Endothelial cell of umbilical vein (primary cell): ENCODE data around the gene ELK1. TPM values are rescaled to one million over a fixed set of nuclear protein-coding genes. Genes with fewer than 3 reads are reported as not detected.

Experiments used
- BruUV-seq: library from RNA; stranded (reverse); fragments of 400-500 nt; replicated peaks from 2 replicates; lab custom pipeline; 2021; lab: Mats Ljungman, UMichigan
- CTCF ChIA-PET: fragments of 300-600, 350-600 bp; sonication (Branson Sonifier 250); formaldehyde crosslinking; loops from one replicate; lab custom pipeline; 2021; ENCODE audit warnings: antibody characterized with exemption, inconsistent platforms; lab: Charles Lee
- POLR2A ChIA-PET: fragments of 300-600, 350-600 bp; sonication (Branson Sonifier 250); formaldehyde crosslinking; loops from one replicate; lab custom pipeline; 2021; ENCODE audit warnings: antibody characterized with exemption, inconsistent platforms; lab: Charles Lee
- DNase-seq: peaks from one replicate; pipeline ENCODE4 v3.0.0-alpha.2; 2011; ENCODE audit warnings: low read depth, low spot score
- FAIRE-seq: peaks from 2 replicates; lab custom pipeline; 2011; peaks lifted over from hg19 to GRCh38; lab: Jason Lieb, UNC
- H2AFZ ChIP-seq: 2 replicates; pipeline ENCODE4 v1.6.0; 2012; ENCODE audit warnings: low read depth, low read length, control low read depth, inconsistent platforms
- H3K27ac ChIP-seq: 2 replicates; pipeline ENCODE4 v1.5.1; 2011; ENCODE audit warnings: low read depth, mild to moderate bottlenecking, control low read depth, low read length, moderate library complexity; ENCODE audit not compliant: insufficient read depth
- H3K27me3 ChIP-seq, 2 experiments: 2 replicates each; pipeline versions ENCODE4 v1.6.0 to v1.6.1; 2011; ENCODE audit warnings: low read length in 2 of 2, mixed read lengths in 1 of 2; ENCODE audit not compliant: control insufficient read depth in 2 of 2, insufficient read depth in 2 of 2
- H3K36me3 ChIP-seq, 2 experiments: 2 replicates in 1 of 2; 3 replicates in 1 of 2; pipeline ENCODE4 v1.5.1; 2011; ENCODE audit warnings: low read length in 2 of 2, mild to moderate bottlenecking in 1 of 2, moderate library complexity in 1 of 2; ENCODE audit not compliant: control insufficient read depth in 2 of 2, insufficient read depth in 2 of 2; ENCODE audit errors: extremely low read depth in 1 of 2
- H3K4me1 ChIP-seq: 3 replicates; pipeline ENCODE4 v1.5.1; 2011; ENCODE audit warnings: mild to moderate bottlenecking, low read length; ENCODE audit not compliant: control insufficient read depth, insufficient read depth; ENCODE audit errors: extremely low read depth
- H3K4me2 ChIP-seq: 2 replicates; pipeline ENCODE4 v1.6.1; 2011; ENCODE audit warnings: low read length, control low read depth, mixed read lengths; ENCODE audit not compliant: insufficient read depth
- H3K4me3 ChIP-seq, 3 experiments: fragments of 200-600 bp in 1 of 3; sonication (generic), shearing (Covaris generic) in 1 of 3; replicated peaks in 1 of 3; 2 replicates each; pipeline ENCODE4 v1.5.1; 2011 to 2016; ENCODE audit warnings: control low read depth in 3 of 3, low read length in 3 of 3, mild to moderate bottlenecking in 2 of 3, inconsistent platforms in 1 of 3, low read depth in 1 of 3, moderate library complexity in 1 of 3; ENCODE audit not compliant: insufficient read depth in 1 of 3
- H3K79me2 ChIP-seq: 2 replicates; pipeline ENCODE4 v1.6.0; 2012; ENCODE audit warnings: low read length, inconsistent platforms; ENCODE audit not compliant: control insufficient read depth, insufficient read depth
- H3K9ac ChIP-seq: replicated peaks from 2 replicates; pipeline ENCODE3; 2011; ENCODE audit warnings: low read length, control low read depth; ENCODE audit not compliant: insufficient read depth; ENCODE audit errors: extremely low read depth
- H3K9me1 ChIP-seq: replicated peaks from 3 replicates; pipeline ENCODE4 v1.6.0; 2011; ENCODE audit warnings: mild to moderate bottlenecking, low read length; ENCODE audit not compliant: control insufficient read depth, insufficient read depth; ENCODE audit errors: extremely low read depth
- H3K9me3 ChIP-seq: replicated peaks from 2 replicates; pipeline ENCODE4 v1.5.1; 2012; ENCODE audit warnings: low read length, inconsistent platforms; ENCODE audit not compliant: control insufficient read depth, insufficient read depth
- H4K20me1 ChIP-seq: replicated peaks from 2 replicates; pipeline ENCODE3; 2011; ENCODE audit warnings: mild to moderate bottlenecking, low read length; ENCODE audit not compliant: control insufficient read depth, insufficient read depth; ENCODE audit errors: extremely low read depth
- CTCF ChIP-seq, 2 donors: IDR thresholded peaks; 1 replicate in 1 of 2; 2 replicates in 1 of 2; pipeline ENCODE4 v1.5.1; 2011; ENCODE audit warnings: low read length in 2 of 2, mild to moderate bottlenecking in 2 of 2, moderate library complexity in 2 of 2, control low read depth in 1 of 2, inconsistent platforms in 1 of 2, low read depth in 1 of 2; ENCODE audit not compliant: insufficient read depth in 1 of 2; ENCODE audit errors: extremely low read depth in 1 of 2
- POLR2AphosphoS5 ChIP-seq: IDR thresholded peaks from 2 replicates; pipeline ENCODE4 v1.6.1; 2012; ENCODE audit warnings: low read depth, mild to moderate bottlenecking, control low read depth, low read length, moderate library complexity; ENCODE audit not compliant: insufficient read depth
- dilution Hi-C: fragments of 300-500 bp; cut with MboI; formaldehyde crosslinking; loops from one replicate; pipeline ENCODE4 v1.15.0; 2019; ENCODE audit warnings: low sequenced_read_pairs; ENCODE audit not compliant: extremely low pct_ligation_motif_present
- intact Hi-C: fragments of 100-400 bp; cut with micrococcal nuclease; formaldehyde crosslinking; loops from one replicate; pipeline ENCODE4 v1.10.0; 2022
- polyA plus RNA-seq, 4 experiments: library from polyadenylated mRNA; depleted of rRNA in 3 of 4; stranded (reverse) in 3 of 4; unstranded in 1 of 4; fragments of >200 nt; gene quantifications; 2 replicates each; pipeline versions ENCODE4 v1.2.1 to v1.2.3, GENCODE V29; 2011 to 2012; ENCODE audit warnings: missing spikeins in 1 of 4
- total RNA-seq: library from RNA; stranded (reverse); gene quantifications from 2 replicates; pipeline ENCODE4 v1.2.3, GENCODE V29; 2021
- TF ChIP-seq, protein P1 (sequence below): IDR thresholded peaks from 2 replicates; pipeline ENCODE4 v1.6.1; 2011; ENCODE audit not compliant: insufficient read depth, insufficient read length

ELK1 gene
- total and polyA plus RNA-seq, 2 donors (not counting 3 experiments of a cell fraction or from before 2014, with no cell fraction given): 18.3 to 28.7 TPM

DNA sequence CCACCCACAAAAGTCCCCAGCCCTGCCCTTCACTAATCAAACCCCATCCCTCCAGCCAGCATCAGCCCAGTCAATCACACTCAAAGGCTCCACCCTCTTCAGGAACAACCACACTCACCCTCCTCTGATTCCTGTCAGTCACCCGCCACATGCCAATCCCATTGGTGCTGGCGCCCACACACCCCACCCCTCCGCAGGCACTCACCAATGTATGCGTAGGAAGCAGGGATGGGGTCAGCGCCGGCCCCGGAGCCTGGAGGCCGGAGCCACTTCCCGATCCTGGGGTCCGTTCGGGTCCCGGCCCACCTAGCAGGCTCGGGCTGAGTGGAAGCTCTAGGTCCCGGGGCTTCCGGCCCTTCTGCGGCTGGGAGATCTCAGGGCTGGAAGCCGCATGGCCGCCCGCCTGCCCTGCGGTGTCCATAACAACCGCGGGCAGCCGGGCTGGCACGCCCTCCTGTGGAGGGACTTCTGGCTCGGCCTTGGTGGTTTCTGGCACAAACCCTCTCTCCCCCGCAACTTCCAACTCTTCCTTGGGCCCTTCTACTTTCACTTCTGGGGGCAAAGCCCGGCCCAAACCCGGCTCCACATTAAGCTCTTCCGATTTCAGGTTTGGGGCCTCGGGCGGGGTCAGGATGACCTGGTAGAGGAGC, 12.7 kb downstream of the ELK1 start:
- H3K9me1 ChIP-seq: no peaks in the 10 kb centered on the region
- peak overlapping the region; percentile 3 to 44 (median 35) for H3K4me3 ChIP-seq
- POLR2A ChIA-PET: no interaction called here
- TF ChIP-seq, protein P1, sequence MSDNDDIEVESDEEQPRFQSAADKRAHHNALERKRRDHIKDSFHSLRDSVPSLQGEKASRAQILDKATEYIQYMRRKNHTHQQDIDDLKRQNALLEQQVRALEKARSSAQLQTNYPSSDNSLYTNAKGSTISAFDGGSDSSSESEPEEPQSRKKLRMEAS: no peak
- peak; percentile 24 for TF ChIP-seq POLR2AphosphoS5
- TF ChIP-seq CTCF (IDR thresholded peaks at IDR 0.05; ENCODE audit: extremely low read depth in 1 of 2, insufficient read depth in 1 of 2, low read depth in 1 of 2, low read length in 2 of 2): peak; percentile 34 to 56
- H3K79me2 ChIP-seq: no peaks in the 10 kb centered on the region
- H3K4me2 ChIP-seq: peak overlapping the region; percentile 22
- peak overlapping the region; percentile 22 for H2AFZ ChIP-seq
- peaks cover 0 to 11% of the 10 kb centered on the region in 2 experiments for H3K36me3 ChIP-seq
- H4K20me1 ChIP-seq: no peaks in the 10 kb centered on the region
- H3K4me1 ChIP-seq: no peaks in the 10 kb centered on the region
- dilution Hi-C loops: no loop called here
- no peaks in the 10 kb centered on the region for H3K27me3 ChIP-seq
- FAIRE-seq: peak; percentile 97
- intact Hi-C loops: loop anchor here (1.0 to 5.0 kb wide), 3 partner anchors 55 to 445 kb away; partner anchors contain the start of genes TIMP1 and UBA1
- no TSS peak for BruUV-seq
- peak; percentile 86 for DNase-seq
- CTCF ChIA-PET: interaction anchor here (1.4 kb wide), 1 partner anchor 96 kb away, joined by 3 read pairs; no protein-coding TSS in a partner anchor
- H3K9ac ChIP-seq: peak overlapping the region; percentile 39
- H3K27ac ChIP-seq: no peak overlapping the region
- no peaks in the 10 kb centered on the region for H3K9me3 ChIP-seq
